Type B pancreatic cell (in vitro differentiated cells): ENCODE results near the gene DEPDC5. TPM values are rescaled to one million over a fixed set of nuclear protein-coding genes. Genes with fewer than 3 reads are reported as not detected.

Source experiments
- DNase-seq: peaks from one replicate; pipeline ENCODE4 v3.0.0; 2021; ENCODE audit warnings: mixed read lengths; ENCODE audit not compliant: unreplicated experiment; ENCODE audit errors: extremely low spot score
- H3K27ac Mint-ChIP-seq: 2 replicates; pipeline ENCODE4 v1.8.0; 2021; ENCODE audit warnings: mild to moderate bottlenecking, mixed read lengths
- H3K27me3 Mint-ChIP-seq: 2 replicates; pipeline ENCODE4 v1.8.0; 2021; ENCODE audit warnings: mixed read lengths
- H3K36me3 Mint-ChIP-seq: 2 replicates; pipeline ENCODE4 v1.8.0; 2021; ENCODE audit warnings: mixed read lengths
- H3K4me1 Mint-ChIP-seq: one replicate; pipeline ENCODE4 v1.8.0; 2021; ENCODE audit warnings: mixed read lengths; ENCODE audit not compliant: unreplicated experiment
- H3K4me3 Mint-ChIP-seq: 2 replicates; pipeline ENCODE4 v1.8.0; 2021; ENCODE audit warnings: mild to moderate bottlenecking, mixed read lengths
- H3K9me3 Mint-ChIP-seq: 2 replicates; pipeline ENCODE4 v1.8.0; 2021; ENCODE audit warnings: mixed read lengths
- total RNA-seq: library from RNA; stranded (reverse); gene quantifications from 2 replicates; pipeline ENCODE4 v1.2.1, GENCODE V29; 2021; ENCODE audit warnings: low replicate concordance
- TF ChIP-seq, protein P1 (sequence below): fragments of 200-600 bp; sonication (generic); conservative IDR thresholded peaks from 2 replicates; pipeline ENCODE4 v1.5.0; 2021; ENCODE audit warnings: antibody characterized with exemption, mild to moderate bottlenecking

DEPDC5 gene
- total RNA-seq, 1 donor from 2014 or later: 40.6 TPM

DNA sequence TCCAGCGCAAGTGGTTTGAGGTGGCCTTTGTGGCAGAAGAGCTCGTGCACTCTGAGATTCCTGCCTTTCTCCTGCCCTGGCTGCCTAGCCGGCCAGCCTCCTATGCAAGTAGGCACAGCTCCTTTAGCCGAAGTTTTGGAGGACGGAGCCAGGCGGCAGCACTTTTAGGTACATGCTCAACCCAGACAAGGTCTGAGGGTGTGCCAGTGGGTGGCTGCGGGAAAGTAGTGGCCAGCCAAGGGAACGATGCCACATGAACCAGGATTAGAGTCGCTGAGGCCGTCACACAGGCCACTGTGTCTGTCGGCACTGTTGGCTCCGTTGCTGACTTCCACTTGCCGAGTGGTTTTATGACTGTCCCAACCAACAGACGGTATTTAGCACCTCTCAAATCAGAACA lies 125.8 kb downstream of the DEPDC5 start:
- no peaks in the 10 kb centered on the region for H3K27me3 Mint-ChIP-seq
- TF ChIP-seq, protein P1, sequence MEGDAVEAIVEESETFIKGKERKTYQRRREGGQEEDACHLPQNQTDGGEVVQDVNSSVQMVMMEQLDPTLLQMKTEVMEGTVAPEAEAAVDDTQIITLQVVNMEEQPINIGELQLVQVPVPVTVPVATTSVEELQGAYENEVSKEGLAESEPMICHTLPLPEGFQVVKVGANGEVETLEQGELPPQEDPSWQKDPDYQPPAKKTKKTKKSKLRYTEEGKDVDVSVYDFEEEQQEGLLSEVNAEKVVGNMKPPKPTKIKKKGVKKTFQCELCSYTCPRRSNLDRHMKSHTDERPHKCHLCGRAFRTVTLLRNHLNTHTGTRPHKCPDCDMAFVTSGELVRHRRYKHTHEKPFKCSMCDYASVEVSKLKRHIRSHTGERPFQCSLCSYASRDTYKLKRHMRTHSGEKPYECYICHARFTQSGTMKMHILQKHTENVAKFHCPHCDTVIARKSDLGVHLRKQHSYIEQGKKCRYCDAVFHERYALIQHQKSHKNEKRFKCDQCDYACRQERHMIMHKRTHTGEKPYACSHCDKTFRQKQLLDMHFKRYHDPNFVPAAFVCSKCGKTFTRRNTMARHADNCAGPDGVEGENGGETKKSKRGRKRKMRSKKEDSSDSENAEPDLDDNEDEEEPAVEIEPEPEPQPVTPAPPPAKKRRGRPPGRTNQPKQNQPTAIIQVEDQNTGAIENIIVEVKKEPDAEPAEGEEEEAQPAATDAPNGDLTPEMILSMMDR: no peak
- peak overlapping the region; percentile 34 for H3K27ac Mint-ChIP-seq
- H3K36me3 Mint-ChIP-seq: peaks cover 11% of the 10 kb centered on the region
- peaks cover 33% of the 10 kb centered on the region for H3K4me1 Mint-ChIP-seq
- H3K9me3 Mint-ChIP-seq: no peaks in the 10 kb centered on the region
- DNase-seq: no peak
- no peak overlapping the region for H3K4me3 Mint-ChIP-seq

DNA sequence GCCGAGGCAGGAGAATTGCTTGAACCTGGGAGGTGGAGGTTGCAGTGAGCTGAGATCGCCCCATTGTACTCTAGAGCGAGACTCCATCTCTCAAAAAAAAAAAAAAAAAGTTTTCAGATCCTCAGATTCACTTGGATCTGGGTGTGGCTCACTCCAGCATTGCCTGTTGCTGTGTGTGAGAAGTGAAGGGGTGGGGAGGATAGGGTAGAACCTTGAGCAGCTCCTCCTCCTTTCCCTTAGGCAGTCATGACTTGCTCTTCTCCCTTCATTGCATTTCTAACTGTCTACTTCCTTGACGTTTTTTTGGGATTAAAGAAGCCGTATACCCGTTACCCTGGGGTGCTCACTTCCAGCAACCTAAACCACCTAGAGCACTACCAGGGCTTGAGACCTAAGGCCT lies 127.4 kb downstream of the DEPDC5 start:
- Mint-ChIP-seq H3K27ac (peak overlapping the region; percentile 41), H3K9me3 (no peaks in the 10 kb centered on the region), H3K36me3 (peaks cover 14% of the 10 kb centered on the region), H3K4me3 (no peak overlapping the region), H3K4me1 (peaks cover 30% of the 10 kb centered on the region), H3K27me3 (no peaks in the 10 kb centered on the region)
- DNase-seq: no peak
- TF ChIP-seq, protein P1: no peak

DNA sequence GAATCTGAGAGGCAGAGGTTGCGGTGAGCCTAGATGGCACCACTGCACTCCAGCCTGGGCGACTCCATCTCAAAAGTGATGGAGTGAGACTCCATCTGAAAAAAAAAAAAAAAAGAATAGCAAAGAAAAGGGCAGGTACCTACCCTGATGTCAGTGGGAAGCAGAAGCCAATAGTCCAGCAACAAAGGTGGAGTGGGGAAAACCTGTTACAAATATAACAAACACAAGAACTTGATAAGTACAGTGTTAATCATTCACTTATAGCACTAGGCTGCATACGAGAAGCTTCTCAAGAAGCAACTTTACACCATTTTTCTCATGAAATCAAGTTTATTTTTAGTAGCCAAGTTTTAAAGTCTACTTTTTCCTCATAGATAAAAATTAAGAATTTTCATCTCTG lies 128.0 kb downstream of the DEPDC5 start:
- no peaks in the 10 kb centered on the region for H3K9me3 Mint-ChIP-seq
- H3K4me3 Mint-ChIP-seq: no peak overlapping the region
- TF ChIP-seq, protein P1: no peak
- peaks cover 14% of the 10 kb centered on the region for H3K36me3 Mint-ChIP-seq
- H3K27me3 Mint-ChIP-seq: no peaks in the 10 kb centered on the region
- peaks cover 25% of the 10 kb centered on the region for H3K4me1 Mint-ChIP-seq
- DNase-seq: no peak
- peak overlapping the region; percentile 41 for H3K27ac Mint-ChIP-seq

DNA sequence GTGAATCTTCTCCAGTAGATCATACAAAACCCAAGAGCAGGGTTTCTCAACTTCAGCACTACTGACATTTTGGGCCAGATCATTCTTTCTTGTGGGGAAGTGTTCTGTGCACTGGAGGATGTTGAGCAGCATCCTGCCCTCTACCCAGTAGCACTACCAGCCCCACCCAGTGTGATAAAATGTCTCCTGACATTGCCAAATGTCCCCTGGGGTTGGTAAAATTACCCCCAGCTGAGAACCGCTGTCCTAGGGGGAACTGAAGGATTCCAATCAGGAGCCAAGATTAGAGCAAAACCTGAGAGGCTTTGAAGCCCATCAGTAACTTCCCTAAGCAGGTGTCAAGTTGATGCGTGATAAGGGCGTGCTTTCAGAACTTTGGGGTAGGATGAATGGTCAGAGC lies 129.2 kb downstream of the DEPDC5 start:
- TF ChIP-seq, protein P1: no peak
- H3K4me1 Mint-ChIP-seq: peaks cover 33% of the 10 kb centered on the region
- H3K36me3 Mint-ChIP-seq: peaks cover 20% of the 10 kb centered on the region
- no peak for DNase-seq
- no peaks in the 10 kb centered on the region for H3K9me3 Mint-ChIP-seq
- H3K27ac Mint-ChIP-seq: peak overlapping the region; percentile 18
- H3K4me3 Mint-ChIP-seq: no peak overlapping the region
- H3K27me3 Mint-ChIP-seq: no peaks in the 10 kb centered on the region

DNA sequence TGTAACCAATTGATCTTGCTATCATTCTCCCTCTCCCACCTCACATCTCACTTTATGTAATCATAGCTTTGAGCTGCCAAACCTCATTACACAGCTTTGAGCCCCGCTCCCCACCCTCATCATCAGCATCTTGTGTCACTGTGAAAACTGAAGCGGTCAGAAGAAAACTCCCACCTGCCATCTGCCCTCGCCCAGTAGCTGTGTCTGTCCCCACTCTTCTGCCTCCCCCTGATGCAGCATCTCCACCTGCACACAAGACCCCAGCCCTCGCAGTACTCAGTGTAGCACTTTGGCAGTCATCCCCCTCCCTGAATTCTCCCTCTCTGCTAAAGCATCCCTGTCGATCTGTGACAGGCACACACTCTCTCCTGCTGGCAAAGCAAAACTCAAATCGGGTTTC lies 130.2 kb downstream of the DEPDC5 start:
- no peaks in the 10 kb centered on the region for H3K9me3 Mint-ChIP-seq
- no peak overlapping the region for H3K4me3 Mint-ChIP-seq
- TF ChIP-seq, protein P1: no peak

More for the DNA sequence above, 130.2 kb downstream of the DEPDC5 start:
- Mint-ChIP-seq H3K27me3 (no peaks in the 10 kb centered on the region), H3K4me1 (peaks cover 33% of the 10 kb centered on the region), H3K27ac (no peak overlapping the region), H3K36me3 (peaks cover 22% of the 10 kb centered on the region)
- DNase-seq: no peak
